ENCODE measurements around the gene WDR33. TPM values are rescaled to one million over a fixed set of nuclear protein-coding genes. Genes with fewer than 3 reads are reported as not detected.

Gene WDR33
- total and polyA plus RNA-seq, 2 of the 13 experiments (the other 11 are each of a cell fraction or from before 2014, with no cell fraction given), result 54.9 to 78.2 TPM

GRCh38 chr2:127675331-127676261 lies 135.4 kb downstream of the WDR33 start, which contains the start of gene LIMS2 (continued):
- TF ChIP-seq STAG1 (CRISPR knock-in tag; IDR thresholded peaks at IDR 0.05) (peak; percentile 50), ZZZ3 (CRISPR knock-in tag; IDR thresholded peaks at IDR 0.05; ENCODE audit: borderline replicate concordance) (no peak), PCBP1 (IDR thresholded peaks at IDR 0.05; ENCODE audit: borderline replicate concordance, low read depth, low read length) (0 out of 2 replicates have a peak, but pooled peaks have one; percentile 70), PAXIP1 (CRISPR knock-in tag; conservative IDR thresholded peaks at IDR 0.05) (no peak), RARG (CRISPR knock-in tag; IDR thresholded peaks at IDR 0.05; ENCODE audit: low read depth) (no peak), GABPB1 (CRISPR knock-in tag; IDR thresholded peaks at IDR 0.05) (no peak), NFIC (IDR thresholded peaks at IDR 0.05; ENCODE audit: low read length) (no peak), CENPT (CRISPR knock-in tag; IDR thresholded peaks at IDR 0.05; ENCODE audit: low read depth) (no peak), ZHX2 (IDR thresholded peaks at IDR 0.05; ENCODE audit: low read depth) (no peak), ZHX2 (CRISPR knock-in tag; IDR thresholded peaks at IDR 0.05; ENCODE audit: borderline replicate concordance) (no peak), ZXDC (CRISPR knock-in tag; IDR thresholded peaks at IDR 0.05) (no peak), RFX3 (CRISPR knock-in tag; IDR thresholded peaks at IDR 0.05) (no peak), PRDM4 (CRISPR knock-in tag; IDR thresholded peaks at IDR 0.05; ENCODE audit: borderline replicate concordance) (no peak)
